Spleen (tissue), 3 donors: Measurements from ENCODE around the gene SERPINE1.

ENCODE experiments used
- POLR2A ChIP-seq, 3 donors: fragments of 450-650 bp; IDR thresholded peaks; one replicate each; pipeline ENCODE4 v1.5.1; 2017; ENCODE audit warnings: antibody characterized with exemption in 3 of 3, mild to moderate bottlenecking in 1 of 3
- POLR2AphosphoS5 ChIP-seq, 3 donors: sonication (generic); formaldehyde crosslinking; IDR thresholded peaks; one replicate each; pipeline ENCODE4 v1.5.1; 2017; ENCODE audit warnings: antibody characterized with exemption in 3 of 3

- TF ChIP-seq POLR2A (IDR thresholded peaks at IDR 0.05) (no peak), POLR2AphosphoS5 (IDR thresholded peaks at IDR 0.05) (peak; percentile 77 to 80 (median 78))
These were observed 41.5 kb upstream of the SERPINE1 start, which contains the start of gene TRIM56 for GRCh38 chr7:101085162-101085964.
